OCI-LY7 (cell line): ENCODE measurements around the gene SLX4IP.

ENCODE experiments used
- EZH2phosphoT487 ChIP-seq: fragments of 200-600 bp; sonication (generic); IDR thresholded peaks from 2 replicates; pipeline ENCODE4 v1.6.1; 2018; ENCODE audit warnings: low read depth, borderline replicate concordance, mild to moderate bottlenecking, mixed run types, antibody characterized with exemption, low read length, moderate library complexity, mixed read lengths
- TF ChIP-seq, protein P1 (sequence below): fragments of 200-600 bp; sonication (generic); conservative IDR thresholded peaks from 2 replicates; pipeline ENCODE4 v1.5.1; 2014; ENCODE audit warnings: mild to moderate bottlenecking, antibody characterized with exemption, low read length, moderate library complexity, mixed read lengths

- TF ChIP-seq, protein P1, sequence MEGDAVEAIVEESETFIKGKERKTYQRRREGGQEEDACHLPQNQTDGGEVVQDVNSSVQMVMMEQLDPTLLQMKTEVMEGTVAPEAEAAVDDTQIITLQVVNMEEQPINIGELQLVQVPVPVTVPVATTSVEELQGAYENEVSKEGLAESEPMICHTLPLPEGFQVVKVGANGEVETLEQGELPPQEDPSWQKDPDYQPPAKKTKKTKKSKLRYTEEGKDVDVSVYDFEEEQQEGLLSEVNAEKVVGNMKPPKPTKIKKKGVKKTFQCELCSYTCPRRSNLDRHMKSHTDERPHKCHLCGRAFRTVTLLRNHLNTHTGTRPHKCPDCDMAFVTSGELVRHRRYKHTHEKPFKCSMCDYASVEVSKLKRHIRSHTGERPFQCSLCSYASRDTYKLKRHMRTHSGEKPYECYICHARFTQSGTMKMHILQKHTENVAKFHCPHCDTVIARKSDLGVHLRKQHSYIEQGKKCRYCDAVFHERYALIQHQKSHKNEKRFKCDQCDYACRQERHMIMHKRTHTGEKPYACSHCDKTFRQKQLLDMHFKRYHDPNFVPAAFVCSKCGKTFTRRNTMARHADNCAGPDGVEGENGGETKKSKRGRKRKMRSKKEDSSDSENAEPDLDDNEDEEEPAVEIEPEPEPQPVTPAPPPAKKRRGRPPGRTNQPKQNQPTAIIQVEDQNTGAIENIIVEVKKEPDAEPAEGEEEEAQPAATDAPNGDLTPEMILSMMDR = no peak
- TF ChIP-seq EZH2phosphoT487 = no peak
Measured at GRCh38 chr20:10541668-10542411, 106.7 kb downstream of the SLX4IP start.
